GM12874 (cell line): Measurements from ENCODE around the gene SMARCD1.

Source experiments
- CTCF ChIP-seq: IDR thresholded peaks from 2 replicates; pipeline ENCODE4 v1.5.1; 2011; ENCODE audit warnings: low read depth, mild to moderate bottlenecking, control low read depth, low read length, moderate library complexity; ENCODE audit not compliant: insufficient read depth

Gene SMARCD1

GRCh38 chr12:50083301-50083700 is 1.8 kb upstream of the SMARCD1 start:
- no peak for TF ChIP-seq CTCF

GRCh38 chr12:50085615-50086072 is 502 bp downstream of the SMARCD1 start:
- no peak for TF ChIP-seq CTCF

GRCh38 chr12:50086148-50086547 is 1.0 kb downstream of the SMARCD1 start:
- TF ChIP-seq CTCF, result no peak

GRCh38 chr12:50087151-50087550 is 2.0 kb downstream of the SMARCD1 start:
- no peak for TF ChIP-seq CTCF

- TF ChIP-seq CTCF, result no peak
Measured at GRCh38 chr12:50087995-50088394, 2.9 kb downstream of the SMARCD1 start.

GRCh38 chr12:50088577-50089335 is 3.6 kb downstream of the SMARCD1 start:
- TF ChIP-seq CTCF, result peak; percentile 81

GRCh38 chr12:50089730-50090129 is 4.6 kb downstream of the SMARCD1 start:
- no peak for TF ChIP-seq CTCF

- TF ChIP-seq CTCF, result no peak
Measured at GRCh38 chr12:50090391-50090790, 5.2 kb downstream of the SMARCD1 start.
